Measurements from ENCODE around the gene ACTRT2.

The ACTRT2 gene

GRCh38 chr1:3040004-3040403 is 18.7 kb downstream of the ACTRT2 start:
- H3K9ac ChIP-seq: no peak overlapping the region
- H3K4me1 ChIP-seq: peaks cover 0 to 21% (median 16%) of the 10 kb centered on the region in 10 experiments; a peak in 14 of 20 replicates
- H3K4me3 ChIP-seq: no peak overlapping the region
- H3K4me2 ChIP-seq: no peak overlapping the region
- no peak for TF ChIP-seq Cebpa-rat (IDR thresholded peaks at IDR 0.05)
- H4K20me1 ChIP-seq: peaks cover 0 to 29% (median 0%) of the 10 kb centered on the region in 11 experiments; a peak in 9 of 22 replicates
- no peaks in the 10 kb centered on the region for H3K36me3 ChIP-seq
- peaks cover 0 to 4% (median 0%) of the 10 kb centered on the region in 11 experiments; a peak in 4 of 22 replicates for H3K9me3 ChIP-seq (replicated peaks in 1 of 11)
- no peak overlapping the region for H3K27ac ChIP-seq
- peaks cover 0 to 31% (median 7%) of the 10 kb centered on the region in 11 experiments; a peak in 11 of 22 replicates for H3K27me3 ChIP-seq

GRCh38 chr1:3042481-3042880 is 21.2 kb downstream of the ACTRT2 start:
- Histone ChIP-seq H3K4me1 (peaks cover 0 to 21% (median 16%) of the 10 kb centered on the region in 10 experiments; a peak in 14 of 20 replicates), H4K20me1 (peaks cover 0 to 14% (median 0%) of the 10 kb centered on the region in 11 experiments; a peak in 6 of 22 replicates), H3K9ac (no peak overlapping the region), H3K9me3 (replicated peaks in 1 of 11) (peaks cover 0 to 12% (median 0%) of the 10 kb centered on the region in 11 experiments; a peak in 6 of 22 replicates), H3K4me2 (peak overlapping the region in 7 of 11 experiments; percentile 18 to 48 (median 34); a peak in 8 of 22 replicates), H3K4me3 (no peak overlapping the region), H3K27me3 (peaks cover 0 to 19% (median 4%) of the 10 kb centered on the region in 11 experiments; a peak in 6 of 22 replicates), H3K27ac (no peak overlapping the region), H3K36me3 (no peaks in the 10 kb centered on the region)
- no peak for TF ChIP-seq Cebpa-rat (IDR thresholded peaks at IDR 0.05)

DNA sequence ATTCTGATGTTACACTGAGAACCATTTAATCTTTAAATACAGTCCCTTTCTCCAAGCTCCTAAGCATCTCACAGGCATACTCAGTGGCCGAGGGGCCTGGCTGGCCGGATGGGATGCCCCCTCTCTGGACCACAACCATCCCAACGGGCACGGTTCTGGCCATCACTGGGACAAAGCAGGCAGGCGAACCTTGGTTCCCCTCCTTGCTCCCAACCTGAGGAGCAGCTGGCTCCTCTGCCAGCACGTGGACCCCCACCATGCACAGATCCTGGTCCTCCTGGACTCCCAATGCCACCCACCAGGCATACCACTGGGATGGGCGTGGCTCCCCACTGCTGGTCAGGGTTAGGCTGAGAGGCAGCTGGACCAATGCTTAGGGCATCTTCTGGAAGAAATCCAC is 27.9 kb downstream of the ACTRT2 start:
- no peak overlapping the region for H3K4me3 ChIP-seq
- TF ChIP-seq Cebpa-rat (IDR thresholded peaks at IDR 0.05): no peak
- H3K9ac ChIP-seq: no peak overlapping the region
- no peaks in the 10 kb centered on the region for H3K36me3 ChIP-seq
- peaks cover 0 to 12% (median 0%) of the 10 kb centered on the region in 11 experiments; a peak in 9 of 22 replicates for H3K9me3 ChIP-seq (replicated peaks in 1 of 11)
- no peaks in the 10 kb centered on the region for H4K20me1 ChIP-seq
- H3K27ac ChIP-seq: no peak overlapping the region
- no peak overlapping the region for H3K4me2 ChIP-seq
- peaks cover 0 to 8% (median 0%) of the 10 kb centered on the region in 11 experiments; a peak in 2 of 22 replicates for H3K27me3 ChIP-seq
- H3K4me1 ChIP-seq: no peaks in the 10 kb centered on the region

DNA sequence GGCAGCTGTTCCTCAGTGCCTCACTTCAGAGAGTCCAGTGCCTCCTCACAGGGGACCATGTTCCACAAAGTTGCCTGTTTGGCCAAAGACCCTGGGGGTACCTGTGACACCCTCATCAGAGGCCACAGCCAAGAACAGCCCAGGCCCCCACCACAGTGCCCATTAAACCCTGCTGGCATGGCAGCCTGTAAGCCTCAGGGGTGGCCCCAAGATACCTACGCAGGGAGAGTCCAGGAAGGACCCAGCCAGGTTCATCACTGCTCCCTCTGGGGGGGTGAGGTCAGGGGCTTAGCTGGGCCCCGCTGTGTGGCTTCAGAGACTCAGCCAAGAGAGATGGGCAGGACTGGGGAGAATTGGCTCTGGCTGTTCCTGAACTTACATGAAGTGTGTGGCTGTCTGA is 28.6 kb downstream of the ACTRT2 start:
- no peaks in the 10 kb centered on the region for H4K20me1 ChIP-seq
- H3K27me3 ChIP-seq: peaks cover 0 to 8% (median 0%) of the 10 kb centered on the region in 11 experiments; a peak in 2 of 22 replicates
- no peak overlapping the region for H3K9ac ChIP-seq
- peaks cover 0 to 11% (median 0%) of the 10 kb centered on the region in 11 experiments; a peak in 9 of 22 replicates for H3K9me3 ChIP-seq (replicated peaks in 1 of 11)
- H3K4me2 ChIP-seq: no peak overlapping the region
- H3K4me3 ChIP-seq: no peak overlapping the region
- no peaks in the 10 kb centered on the region for H3K4me1 ChIP-seq
- H3K27ac ChIP-seq: no peak overlapping the region
- no peak for TF ChIP-seq Cebpa-rat (IDR thresholded peaks at IDR 0.05)
- no peaks in the 10 kb centered on the region for H3K36me3 ChIP-seq

DNA sequence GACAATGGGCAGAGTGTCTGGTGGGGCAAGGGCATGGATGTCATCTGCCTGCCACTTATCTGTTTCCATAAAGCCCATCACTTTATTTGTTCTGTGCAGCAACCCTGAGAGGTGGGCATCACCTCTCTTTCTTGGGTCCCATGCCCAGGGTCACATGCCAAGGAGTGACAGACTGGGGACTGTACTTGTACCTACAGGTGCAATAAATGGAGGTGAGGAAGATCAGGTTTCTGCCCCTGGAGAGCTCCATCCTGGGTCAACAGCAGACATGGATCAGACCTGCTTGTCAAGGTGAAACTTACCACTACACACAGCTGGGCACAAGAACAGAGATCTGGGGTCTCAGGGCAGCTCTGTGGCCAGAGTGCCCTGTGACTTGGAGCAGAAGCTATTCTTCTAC is 29.3 kb downstream of the ACTRT2 start:
- no peaks in the 10 kb centered on the region for H3K4me1 ChIP-seq
- H3K9ac ChIP-seq: no peak overlapping the region
- no peak for TF ChIP-seq Cebpa-rat (IDR thresholded peaks at IDR 0.05)
- H3K27ac ChIP-seq: no peak overlapping the region
- H3K27me3 ChIP-seq: peaks cover 0 to 8% (median 0%) of the 10 kb centered on the region in 11 experiments; a peak in 3 of 22 replicates
- no peaks in the 10 kb centered on the region for H3K36me3 ChIP-seq
- no peak overlapping the region for H3K4me2 ChIP-seq
- no peak overlapping the region for H3K4me3 ChIP-seq
- no peaks in the 10 kb centered on the region for H4K20me1 ChIP-seq
- peaks cover 0 to 6% (median 0%) of the 10 kb centered on the region in 11 experiments; a peak in 6 of 22 replicates for H3K9me3 ChIP-seq (replicated peaks in 1 of 11)

DNA sequence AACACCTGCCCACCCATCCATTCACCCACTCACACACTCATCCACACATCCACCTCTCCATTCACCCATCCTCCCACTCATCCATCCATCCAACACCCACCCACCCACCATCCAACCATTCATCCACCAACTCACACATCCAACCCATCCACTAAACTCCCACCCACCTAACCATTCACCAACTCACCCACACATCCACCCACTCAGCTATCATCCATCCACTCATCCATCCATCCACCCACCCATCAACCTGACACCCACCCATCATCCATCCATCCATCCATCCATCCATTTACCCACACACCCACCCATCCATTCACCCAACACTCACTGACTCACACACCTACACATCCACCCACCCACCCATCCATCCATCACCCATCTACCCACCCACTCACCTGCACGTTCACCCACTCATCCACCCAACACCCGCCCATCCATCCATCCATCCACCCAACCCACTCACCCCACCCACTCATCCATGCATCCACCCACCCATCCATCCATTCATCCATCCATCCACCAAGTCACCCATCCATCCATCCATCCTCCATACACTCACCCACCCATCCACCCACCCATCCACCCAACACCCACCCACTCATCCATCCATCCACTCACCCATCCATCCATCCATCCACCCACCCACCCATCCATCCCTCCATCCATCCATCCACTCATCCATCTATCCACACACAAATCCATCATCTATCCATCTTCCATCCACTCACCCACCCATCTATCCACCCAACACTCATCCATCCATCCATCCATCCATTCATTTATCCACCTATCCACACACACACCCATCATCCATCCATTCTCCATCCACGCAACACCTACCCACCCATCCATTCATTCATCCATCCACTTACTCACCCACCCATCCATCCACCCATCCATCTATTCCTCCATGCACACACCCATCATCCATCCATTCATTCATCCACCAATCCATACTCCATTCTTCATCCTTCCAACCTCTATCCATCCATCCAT is 30.3 kb downstream of the ACTRT2 start:
- no peak overlapping the region for H3K4me2 ChIP-seq
- H4K20me1 ChIP-seq: no peaks in the 10 kb centered on the region
- no peak overlapping the region for H3K9ac ChIP-seq
- H3K27ac ChIP-seq: no peak overlapping the region
- H3K4me1 ChIP-seq: no peaks in the 10 kb centered on the region
- H3K9me3 ChIP-seq (replicated peaks in 1 of 11): peaks cover 0 to 6% (median 0%) of the 10 kb centered on the region in 11 experiments; a peak in 3 of 22 replicates
- H3K36me3 ChIP-seq: no peaks in the 10 kb centered on the region
- peaks cover 0 to 10% (median 0%) of the 10 kb centered on the region in 11 experiments; a peak in 4 of 22 replicates for H3K27me3 ChIP-seq
- no peak for TF ChIP-seq Cebpa-rat (IDR thresholded peaks at IDR 0.05)
- no peak overlapping the region for H3K4me3 ChIP-seq

DNA sequence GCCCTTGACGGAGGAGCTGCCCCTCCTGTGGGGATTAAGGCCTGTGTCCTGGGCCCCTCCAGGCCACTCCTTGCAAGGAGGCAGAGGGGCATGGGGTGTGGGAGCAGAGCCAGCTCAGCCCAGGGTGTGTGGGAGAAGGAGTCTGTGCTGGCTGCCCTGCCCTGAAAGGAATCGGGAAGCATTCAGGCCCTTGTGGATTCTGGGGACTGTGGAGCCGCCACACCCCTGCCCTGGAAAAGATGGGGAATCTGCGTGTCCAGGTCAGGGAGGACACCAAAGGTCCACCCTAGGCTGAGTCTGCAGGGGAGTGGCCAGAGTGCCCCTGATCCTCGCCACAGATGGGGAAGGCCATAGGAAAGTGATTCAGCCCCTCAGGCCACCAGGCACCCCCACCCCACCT is 31.2 kb downstream of the ACTRT2 start:
- no peak overlapping the region for H3K4me2 ChIP-seq
- no peaks in the 10 kb centered on the region for H4K20me1 ChIP-seq
- H3K9ac ChIP-seq: no peak overlapping the region
- no peak overlapping the region for H3K4me3 ChIP-seq
- no peak overlapping the region for H3K27ac ChIP-seq
- peaks cover 0 to 6% (median 0%) of the 10 kb centered on the region in 11 experiments; a peak in 3 of 22 replicates for H3K9me3 ChIP-seq (replicated peaks in 1 of 11)
- no peaks in the 10 kb centered on the region for H3K4me1 ChIP-seq
- no peaks in the 10 kb centered on the region for H3K36me3 ChIP-seq
- H3K27me3 ChIP-seq: peaks cover 0 to 17% (median 3%) of the 10 kb centered on the region in 11 experiments; a peak in 9 of 22 replicates
- no peak for TF ChIP-seq Cebpa-rat (IDR thresholded peaks at IDR 0.05)

DNA sequence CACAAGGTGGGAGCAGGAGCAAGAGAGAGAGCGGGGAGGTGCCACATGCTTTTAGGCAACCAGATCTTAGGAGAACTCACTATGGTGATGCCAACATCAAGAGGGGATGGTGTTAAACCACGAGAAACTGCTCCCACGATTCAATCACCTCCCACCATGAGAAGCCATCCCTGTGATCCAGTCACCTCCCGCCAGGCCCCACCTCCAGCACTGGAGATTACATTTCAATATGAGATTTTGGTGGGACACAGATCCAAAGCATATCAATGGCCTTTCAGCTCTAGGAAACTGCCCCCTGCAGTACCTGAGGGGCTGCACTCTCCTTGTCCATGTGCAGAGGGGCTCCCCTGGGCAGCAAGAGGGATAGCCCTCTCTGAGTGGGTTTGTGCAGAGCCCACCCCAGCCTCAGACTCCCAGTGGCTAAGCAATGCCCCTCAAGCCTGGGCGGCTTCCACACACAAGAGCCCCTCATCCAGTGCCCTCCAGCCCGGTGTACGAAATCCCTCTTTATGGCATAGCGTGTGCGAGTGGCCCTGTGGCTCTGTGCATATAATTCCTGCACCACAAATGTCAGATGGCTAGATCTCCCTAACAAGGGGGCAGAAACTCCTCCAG is 32.2 kb downstream of the ACTRT2 start:
- Histone ChIP-seq H3K4me1 (no peaks in the 10 kb centered on the region), H3K27me3 (peaks cover under 1 to 27% (median 13%) of the 10 kb centered on the region in 11 experiments; a peak in 15 of 22 replicates), H3K36me3 (no peaks in the 10 kb centered on the region), H3K4me3 (no peak overlapping the region), H3K9me3 (replicated peaks in 1 of 11) (peaks cover 0 to 6% (median 0%) of the 10 kb centered on the region in 11 experiments; a peak in 3 of 22 replicates), H3K4me2 (no peak overlapping the region), H4K20me1 (no peaks in the 10 kb centered on the region), H3K9ac (no peak overlapping the region), H3K27ac (no peak overlapping the region)
- no peak for TF ChIP-seq Cebpa-rat (IDR thresholded peaks at IDR 0.05)

DNA sequence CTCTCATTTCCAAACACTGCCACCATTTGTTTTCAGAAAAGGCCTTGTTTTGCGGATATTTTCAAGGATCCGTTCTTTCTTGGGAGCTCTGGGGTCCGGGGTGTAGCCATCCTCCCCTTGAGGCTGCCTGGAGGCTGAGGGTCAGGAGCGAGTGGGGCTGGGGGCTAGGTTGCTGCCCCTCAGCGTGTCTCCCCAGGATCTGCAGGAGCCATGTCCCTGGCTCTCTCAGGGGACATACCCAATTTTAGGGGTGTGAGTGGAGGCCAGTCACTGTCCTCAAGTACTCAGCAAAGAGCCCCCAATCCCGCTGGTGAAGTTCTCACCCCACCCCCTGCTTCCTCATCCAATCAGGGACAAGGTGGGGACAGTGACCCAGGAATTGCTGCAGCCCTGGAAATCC is 32.7 kb downstream of the ACTRT2 start:
- H3K36me3 ChIP-seq: no peaks in the 10 kb centered on the region
- no peaks in the 10 kb centered on the region for H3K4me1 ChIP-seq
- no peaks in the 10 kb centered on the region for H4K20me1 ChIP-seq
- peaks cover 0 to 6% (median 0%) of the 10 kb centered on the region in 11 experiments; a peak in 3 of 22 replicates for H3K9me3 ChIP-seq (replicated peaks in 1 of 11)
- H3K9ac ChIP-seq: no peak overlapping the region
- TF ChIP-seq Cebpa-rat (IDR thresholded peaks at IDR 0.05): no peak
- H3K4me3 ChIP-seq: no peak overlapping the region
- peaks cover 3 to 30% (median 15%) of the 10 kb centered on the region in 11 experiments; a peak in 16 of 22 replicates for H3K27me3 ChIP-seq
- H3K4me2 ChIP-seq: no peak overlapping the region
- no peak overlapping the region for H3K27ac ChIP-seq
